Kidney tubule cell (primary cell): ENCODE measurements around the gene GGCT.
"Not testable (repeated sequence)": the region's sequence is repeated elsewhere in the genome, so short reads cannot be mapped to it uniquely, and the experiment has no call there.

Experiments
- DNase-seq: peaks from one replicate; pipeline ENCODE4 v3.0.0-alpha.2; 2018; ENCODE audit warnings: low spot score

GGCT gene, protein sequence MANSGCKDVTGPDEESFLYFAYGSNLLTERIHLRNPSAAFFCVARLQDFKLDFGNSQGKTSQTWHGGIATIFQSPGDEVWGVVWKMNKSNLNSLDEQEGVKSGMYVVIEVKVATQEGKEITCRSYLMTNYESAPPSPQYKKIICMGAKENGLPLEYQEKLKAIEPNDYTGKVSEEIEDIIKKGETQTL

DNA sequence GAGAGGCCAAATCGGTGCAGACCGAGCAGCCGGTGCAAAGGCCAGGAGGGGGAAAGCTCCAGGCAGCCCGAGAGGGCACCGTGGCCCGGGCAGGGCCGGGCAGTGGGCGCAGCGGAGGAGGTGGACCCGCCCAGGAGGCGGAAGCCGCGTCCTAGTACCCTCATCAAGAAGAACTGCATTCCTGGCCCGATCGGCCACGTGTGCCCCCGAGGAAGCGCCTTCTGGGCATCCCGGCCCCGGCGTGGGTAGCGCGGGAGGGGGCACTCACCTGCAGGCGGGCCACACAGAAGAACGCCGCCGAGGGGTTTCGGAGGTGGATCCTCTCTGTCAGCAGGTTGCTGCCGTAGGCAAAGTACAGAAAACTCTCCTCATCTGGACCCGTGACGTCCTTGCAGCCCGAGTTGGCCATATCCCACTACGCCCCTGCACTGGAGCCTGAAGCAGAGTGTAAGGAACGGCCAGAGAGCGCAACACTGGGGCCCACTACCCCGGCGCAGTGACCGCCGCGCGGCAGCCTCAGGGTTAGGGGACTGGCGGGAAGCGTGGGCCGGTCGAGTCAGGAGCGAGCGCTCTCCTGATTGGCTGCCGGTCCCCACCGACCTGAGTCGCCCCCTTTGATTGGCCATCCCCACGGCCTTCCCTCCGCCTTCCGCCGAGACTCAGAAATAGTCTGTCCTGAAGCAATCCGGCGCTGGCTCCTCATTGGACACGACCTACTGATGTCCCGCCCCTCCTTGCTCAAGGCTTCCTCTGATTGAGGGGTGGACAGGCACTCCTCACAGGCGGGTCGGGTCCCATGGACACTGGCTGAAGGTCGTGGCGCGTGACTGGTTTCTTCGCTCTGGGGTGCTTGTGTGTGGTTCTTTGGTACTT lies at the start of gene GGCT:
Gene GGCT, minus strand, starts transcription at position 529 of the 873 bp plus-strand sequence. Its CDS starts 120 bp downstream, at position 409.
- DNase-seq, result peak; percentile 99

DNA sequence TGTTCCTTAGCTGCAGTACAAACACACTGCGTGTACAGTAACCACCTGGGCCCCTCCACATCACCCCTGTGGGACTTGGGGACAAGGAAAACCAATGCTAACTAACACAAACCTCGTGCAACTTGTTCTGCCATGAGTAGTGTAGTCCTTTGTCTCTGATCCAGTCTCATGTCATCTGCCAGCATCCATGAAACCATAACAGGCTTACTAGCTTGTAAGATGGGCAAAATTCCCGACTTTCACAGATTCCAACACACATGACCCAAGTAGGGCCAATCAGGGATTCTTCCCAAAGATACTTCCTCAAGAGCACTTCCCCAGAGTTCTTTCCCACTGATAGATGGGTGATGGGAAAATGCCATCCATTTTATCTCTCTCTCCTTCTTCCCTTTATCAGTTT lies 48.9 kb upstream of the GGCT start:
- DNase-seq, result no peak

DNA sequence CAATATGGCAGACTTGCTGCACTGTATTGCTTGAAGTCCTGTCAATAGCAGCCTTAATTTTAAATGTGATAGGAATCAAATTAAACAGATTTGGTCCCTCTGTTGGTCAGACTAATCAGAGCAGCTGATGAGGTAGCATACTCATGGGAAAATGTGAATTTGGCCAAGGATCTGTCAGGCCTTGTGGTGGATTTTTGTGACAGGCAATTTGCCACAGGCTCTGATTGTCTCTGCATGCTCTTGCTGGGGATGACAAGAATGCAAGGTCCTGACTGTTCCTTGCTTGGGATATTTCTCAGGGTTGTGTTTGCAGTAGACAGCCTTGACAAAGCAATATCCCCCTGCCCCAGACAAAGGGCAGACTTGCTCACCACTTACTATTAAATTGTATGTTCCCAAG lies 48.5 kb upstream of the GGCT start:
- no peak for DNase-seq

DNA sequence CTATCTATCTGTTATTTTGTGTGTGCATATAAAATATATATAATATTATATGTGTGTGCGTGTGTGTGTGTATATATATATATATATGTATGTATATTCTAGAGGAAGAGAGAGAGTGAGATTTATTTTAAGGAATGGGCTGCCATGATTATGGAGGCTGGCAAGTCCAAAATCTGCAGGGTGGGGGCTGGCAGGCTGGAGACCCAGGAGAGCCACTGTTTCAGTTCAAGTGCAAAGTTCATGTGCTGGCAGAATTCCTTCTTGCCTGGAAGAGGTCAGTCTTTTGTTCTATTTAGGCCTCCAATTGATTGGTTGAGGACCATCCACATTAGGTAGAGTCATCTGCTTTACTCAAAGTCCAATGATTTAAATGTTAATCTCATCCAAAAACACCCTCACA lies 47.7 kb upstream of the GGCT start:
- no peak for DNase-seq

DNA sequence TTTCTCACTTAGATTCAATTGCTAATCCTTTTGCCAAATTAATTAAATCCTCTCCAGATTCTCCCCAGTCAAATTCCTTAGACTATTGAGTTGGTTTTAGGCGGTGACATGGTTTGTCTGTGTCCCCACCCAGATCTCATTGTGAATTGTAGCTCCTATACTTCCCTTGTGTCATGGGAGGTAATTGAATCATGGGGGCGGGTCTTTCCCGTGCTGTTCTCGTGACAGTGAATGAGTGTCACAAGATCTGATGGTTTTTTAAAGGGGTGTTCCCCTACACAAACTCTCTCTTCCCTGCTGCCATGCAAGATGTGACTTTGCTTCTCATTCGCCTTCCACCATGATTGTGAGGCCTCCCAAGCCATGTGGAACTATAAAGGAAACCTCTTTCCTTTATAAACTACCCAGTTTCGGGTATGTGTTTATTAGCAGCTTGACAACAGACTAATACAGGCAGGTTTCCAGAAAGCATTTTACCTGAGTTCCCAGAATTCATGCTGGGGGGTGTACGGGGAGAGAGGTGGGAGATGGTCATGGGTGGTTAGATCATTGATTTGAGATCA lies 45.4 kb upstream of the GGCT start:
- peak; percentile 33 for DNase-seq

DNA sequence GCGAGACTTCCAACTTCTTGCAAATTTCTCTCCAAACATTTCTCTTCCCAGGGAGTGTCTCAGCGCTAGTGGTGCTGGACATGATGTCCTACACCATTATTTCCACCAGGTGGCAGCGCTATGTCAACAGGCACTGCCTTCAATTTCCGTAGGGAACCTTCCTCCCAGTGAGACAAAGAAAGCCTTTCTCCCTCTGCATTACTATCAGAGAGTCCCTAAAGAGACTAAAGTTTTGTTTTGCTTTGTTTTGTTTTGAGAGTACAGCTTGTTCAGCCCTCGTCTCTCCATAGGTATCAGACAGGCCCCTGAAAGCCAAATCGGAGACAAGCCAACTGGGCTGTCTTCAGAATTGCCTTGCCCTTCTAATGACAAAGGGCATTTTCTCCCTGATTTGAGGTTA lies 44.2 kb upstream of the GGCT start:
- peak; percentile 77 for DNase-seq

DNA sequence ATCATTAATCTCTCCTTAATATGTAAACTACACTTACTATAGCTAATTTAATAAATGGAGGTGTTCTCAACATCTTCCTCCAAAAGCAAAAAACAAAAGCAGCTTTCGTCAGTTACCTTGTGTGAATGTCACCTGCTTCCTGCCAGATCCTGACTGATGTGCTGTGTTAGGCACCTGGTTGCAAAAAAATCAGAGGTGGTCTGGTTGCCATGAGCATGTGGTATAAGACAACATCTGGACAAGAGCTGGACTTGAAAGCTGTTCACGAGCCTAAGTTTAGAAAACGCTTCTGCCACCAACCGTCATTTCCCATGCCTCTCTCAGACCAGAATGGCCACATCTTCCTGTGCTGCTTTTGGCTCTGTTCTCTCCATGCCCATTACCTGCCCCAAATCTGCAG lies 42.0 kb upstream of the GGCT start:
- no peak for DNase-seq

DNA sequence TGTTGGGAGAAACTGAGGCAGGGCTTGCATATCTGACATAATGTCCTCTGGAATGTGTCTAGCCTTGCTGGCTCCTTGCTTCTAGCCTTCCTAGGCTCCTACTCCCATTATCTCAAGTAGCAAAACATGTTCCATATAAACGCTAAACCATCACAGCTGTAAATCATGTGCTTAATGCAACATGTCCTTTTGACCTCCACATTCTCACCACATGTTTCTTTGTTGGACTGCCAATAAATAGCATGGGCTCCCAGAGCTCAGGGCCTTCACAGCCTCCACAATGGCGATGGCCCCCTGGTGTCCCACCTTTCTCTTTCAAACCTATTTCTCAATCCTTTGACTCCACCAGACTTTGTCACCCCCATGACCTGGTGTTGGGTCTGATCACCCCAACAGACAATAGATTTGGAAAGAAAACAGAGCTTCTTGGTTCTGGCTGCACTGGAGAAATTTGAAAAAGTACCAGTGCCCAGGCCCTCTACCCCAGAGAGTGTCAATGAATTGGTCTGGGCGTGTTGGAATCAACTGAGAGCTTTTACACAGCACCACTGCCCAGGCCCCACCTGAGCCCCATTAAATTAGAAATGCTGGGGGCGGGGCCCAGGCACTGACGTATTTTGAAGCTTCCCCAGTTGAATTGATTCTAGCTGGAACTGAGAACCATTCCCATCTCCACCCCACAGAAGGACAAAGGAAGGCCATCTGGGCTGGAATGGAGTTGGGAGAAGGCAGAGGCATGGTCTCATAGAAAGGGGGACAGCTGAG lies 41.3 kb upstream of the GGCT start:
- DNase-seq, result no peak

DNA sequence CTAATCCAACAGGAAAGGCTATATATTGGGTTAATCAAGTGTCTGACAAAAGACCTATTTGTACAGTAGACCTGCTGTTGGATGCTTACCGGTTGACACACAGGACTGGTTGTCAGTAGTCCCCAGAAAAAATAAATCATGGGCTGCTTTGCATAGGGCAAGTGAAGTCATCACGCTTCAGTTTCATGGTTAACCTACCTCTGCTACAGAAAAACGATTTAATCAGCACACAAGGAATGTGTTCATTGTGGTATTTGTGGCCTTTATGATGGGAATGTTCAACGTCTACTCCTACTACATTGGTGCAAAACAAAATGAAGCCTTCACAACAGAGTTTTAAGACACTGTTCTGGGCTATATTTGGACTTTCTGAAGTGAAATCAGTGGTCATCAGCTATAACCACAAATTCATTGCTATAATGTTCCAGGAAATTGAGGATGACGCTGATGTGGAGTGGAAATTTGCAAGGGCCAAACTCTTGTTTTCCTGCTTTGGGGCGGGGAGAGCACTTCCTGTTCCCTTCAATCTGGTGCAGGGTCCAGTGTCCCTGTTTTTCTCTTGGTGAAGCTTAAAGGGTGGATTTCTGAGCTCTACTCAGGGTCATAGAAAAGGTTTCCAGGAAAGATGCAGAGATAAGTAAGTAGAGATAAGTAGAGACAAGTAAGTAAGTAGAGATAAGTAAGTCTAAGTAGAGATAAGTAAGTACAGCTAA lies 39.3 kb upstream of the GGCT start:
- DNase-seq, result peak; percentile 72

DNA sequence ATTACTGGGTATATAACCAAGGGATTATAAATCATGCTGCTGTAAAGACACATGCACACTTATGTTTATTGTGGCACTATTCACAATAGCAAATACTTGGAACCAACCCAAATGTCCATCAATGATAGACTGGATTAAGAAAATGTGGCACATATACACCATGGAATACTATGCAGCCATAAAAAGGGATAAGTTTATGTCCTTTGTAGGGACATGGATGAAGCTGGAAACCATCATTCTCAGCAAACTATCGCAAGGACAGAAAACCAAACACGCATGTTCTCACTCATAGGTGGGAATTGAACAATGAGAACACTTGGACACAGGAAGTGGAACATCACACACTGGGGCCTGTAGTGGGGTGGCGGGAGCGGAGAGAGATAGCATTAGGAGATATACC lies 38.5 kb upstream of the GGCT start:
- DNase-seq, result not testable (repeated sequence)

DNA sequence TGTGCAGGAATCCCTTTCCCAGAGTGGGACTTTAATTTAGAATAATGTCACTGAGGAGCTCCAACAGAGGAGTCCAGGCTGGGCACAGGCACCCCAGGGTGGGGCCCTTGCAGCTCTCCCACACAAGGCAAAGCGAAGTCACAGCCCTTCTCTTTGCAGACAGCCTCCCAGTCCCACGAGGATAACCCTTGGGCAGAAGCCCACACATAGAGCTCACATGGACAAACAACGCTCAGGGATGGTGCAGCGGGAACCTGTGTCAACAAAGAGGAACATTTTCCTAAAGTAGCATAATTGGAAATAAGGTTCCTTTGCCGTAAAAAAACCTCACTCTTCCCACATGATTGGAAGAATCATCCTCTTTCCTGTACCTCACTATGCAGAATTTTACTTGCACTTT lies 29.3 kb upstream of the GGCT start:
- no peak for DNase-seq

DNA sequence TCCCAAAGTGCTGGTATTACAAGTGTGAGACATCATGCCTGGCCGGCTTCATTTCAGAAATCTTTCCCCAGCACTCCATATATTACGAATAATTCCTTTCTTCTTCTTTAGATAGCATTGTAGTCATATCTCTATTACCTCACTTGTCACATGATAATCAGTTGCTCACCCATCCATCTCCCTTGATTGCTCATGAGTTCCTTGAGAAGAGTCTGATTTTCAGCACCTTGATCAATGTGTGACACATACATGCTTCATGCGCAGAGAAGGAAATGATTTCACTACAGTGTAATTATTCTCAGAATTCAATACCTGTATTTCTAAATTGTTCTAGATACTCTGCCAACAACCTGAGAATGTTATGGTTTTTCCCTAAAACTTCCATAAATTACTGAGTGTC lies 26.7 kb upstream of the GGCT start:
- DNase-seq, result peak; percentile 94

DNA sequence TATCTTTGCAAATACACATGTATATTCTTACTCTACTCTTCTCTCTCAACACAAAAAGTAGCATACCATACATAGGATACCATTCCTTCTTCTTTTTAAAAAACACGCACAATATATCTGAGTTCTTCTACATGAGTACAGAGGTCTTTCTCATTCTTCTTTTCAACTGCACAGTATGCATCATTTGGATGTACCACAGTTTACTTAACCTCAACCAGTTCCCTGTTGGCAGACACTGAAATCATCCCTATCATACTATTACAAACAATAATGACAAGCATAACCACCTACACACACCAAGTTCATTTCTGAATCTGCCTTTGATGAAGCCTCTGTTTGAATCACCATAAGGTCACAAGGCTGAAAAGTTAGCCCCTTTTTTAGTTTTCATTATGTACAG lies 25.7 kb upstream of the GGCT start:
- no peak for DNase-seq

DNA sequence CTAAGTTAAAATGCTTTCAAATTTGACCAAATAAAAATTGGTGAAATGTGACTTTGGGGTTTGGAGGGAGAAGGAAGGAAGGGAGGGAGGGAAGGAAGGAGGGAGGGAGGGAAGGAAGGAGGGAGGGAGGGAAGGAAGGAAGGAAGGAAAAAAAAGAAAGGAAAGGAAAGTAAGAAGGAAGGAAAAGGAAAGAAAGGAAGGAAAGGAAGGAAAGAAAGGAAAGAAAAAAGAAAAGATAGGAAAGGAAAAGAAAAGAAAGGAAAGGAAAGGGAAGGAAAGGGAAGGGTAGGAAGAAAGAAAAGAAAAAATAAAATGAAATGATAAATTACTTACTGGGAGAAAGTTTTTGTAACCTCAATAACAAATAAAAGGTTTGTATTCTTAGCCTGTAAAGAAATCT lies 24.1 kb upstream of the GGCT start:
- no peak for DNase-seq

DNA sequence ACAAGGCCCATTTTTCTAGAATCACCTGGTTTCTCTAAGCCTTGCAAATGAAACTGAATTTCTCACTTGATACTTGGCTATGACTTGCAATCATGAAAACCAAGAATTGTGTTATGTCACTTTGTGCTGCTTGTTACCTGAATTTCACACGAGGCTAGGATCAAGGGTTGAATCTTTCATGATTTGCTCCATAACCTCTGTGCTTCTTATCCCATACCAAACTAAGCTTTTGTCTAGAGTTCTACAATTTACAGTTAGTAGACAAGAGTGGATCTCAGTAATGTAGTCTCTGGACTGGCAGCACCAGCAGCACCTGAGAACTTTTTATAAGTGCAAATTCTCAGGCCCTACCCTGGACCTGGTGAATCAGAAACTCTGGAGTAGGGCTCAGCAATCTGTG lies 22.7 kb upstream of the GGCT start:
- not testable (repeated sequence) for DNase-seq

DNA sequence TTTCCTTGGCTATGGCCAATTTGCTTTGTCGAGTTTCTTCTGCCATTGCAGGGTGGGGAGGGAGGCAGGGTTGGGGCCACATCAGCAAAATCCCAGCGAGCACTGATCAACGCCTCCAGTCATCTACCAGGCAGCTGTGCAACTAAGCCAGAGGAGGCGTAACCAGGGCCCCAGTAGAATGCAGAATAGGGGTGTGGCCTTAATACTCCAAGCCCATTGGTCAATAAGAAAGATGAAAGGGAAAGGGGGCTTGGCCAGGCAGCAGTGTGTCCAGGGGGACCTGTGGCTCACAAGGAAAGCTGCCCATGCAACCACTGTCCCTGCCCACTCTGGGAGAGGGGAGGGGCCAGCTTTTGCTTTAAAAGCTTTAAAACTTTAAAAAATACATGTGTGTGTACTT lies 21.5 kb upstream of the GGCT start:
- DNase-seq, result no peak

DNA sequence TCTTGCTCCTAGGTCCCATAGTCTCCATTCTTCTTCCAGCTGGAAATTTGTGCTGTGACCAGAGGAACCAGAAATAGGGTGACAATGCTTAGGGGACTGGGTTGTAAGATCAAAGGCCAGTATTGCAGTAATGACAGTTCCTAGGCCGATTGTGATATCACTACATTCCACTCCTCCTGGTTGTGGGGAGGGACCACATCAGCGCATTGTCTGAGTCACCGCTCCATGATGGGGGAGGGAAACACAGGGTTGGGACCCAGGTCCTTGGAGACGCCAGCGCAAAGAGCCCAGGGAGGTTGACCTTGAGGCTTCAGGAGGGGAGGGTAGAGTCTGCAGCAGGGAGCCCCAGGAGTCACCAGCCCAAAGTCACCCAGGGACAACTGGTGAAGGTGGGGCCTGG lies 20.8 kb upstream of the GGCT start:
- no peak for DNase-seq

DNA sequence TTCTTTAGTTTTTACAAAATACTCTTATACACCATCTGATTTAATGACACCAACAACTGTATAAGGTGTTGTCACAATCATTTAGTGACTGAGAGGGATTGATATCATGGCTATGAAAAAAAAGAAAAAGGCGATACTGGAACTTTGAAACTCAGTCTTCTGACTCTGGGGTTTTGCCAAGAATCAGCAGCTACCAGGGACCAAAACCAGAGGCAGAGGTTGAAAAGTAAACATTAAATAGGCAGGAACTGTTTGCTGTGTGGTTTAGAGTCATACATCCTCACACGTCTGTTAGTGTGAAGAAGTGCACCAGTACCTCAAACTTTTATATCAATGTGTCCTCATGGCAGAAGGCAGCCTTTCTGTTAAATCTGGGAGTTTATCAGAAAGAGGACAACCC lies 19.9 kb upstream of the GGCT start:
- DNase-seq, result no peak

DNA sequence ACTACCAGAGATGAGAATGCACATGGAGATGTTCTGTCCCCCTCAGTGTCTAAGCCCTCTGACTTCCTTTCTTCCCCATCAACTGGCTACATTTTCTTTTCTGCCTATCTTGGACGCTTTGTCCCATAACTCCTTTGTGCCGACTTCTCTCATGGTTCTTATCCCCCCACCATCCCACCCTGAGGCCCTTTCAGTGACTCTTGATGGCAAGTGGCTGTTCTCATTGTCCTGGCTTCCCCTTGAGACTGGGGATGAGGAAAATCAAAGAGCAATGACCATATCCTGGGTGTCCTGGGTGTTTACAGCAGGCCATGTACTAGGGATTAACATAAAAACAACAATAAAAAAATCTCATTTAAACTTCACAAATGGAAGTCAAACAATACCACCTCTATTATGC lies 18.8 kb upstream of the GGCT start:
- no peak for DNase-seq

DNA sequence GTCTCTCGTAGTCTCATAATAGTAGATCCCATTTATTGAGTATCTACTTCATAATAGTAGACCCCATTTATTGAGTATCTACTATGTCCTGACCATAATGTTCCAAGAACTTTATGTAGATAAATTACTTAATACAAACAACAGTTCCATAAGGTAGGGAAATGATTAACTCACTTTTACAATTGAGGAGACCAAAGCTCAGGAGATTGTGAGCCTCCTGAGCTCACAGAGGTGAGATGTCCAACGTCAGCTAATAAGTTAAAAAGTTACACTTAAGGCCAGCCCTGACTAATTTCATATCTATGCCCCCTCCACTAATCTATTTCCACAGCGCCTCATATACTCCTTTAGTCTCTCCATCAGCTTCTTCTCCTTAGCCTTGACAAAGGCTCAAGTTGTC lies 17.5 kb upstream of the GGCT start:
- no peak for DNase-seq

DNA sequence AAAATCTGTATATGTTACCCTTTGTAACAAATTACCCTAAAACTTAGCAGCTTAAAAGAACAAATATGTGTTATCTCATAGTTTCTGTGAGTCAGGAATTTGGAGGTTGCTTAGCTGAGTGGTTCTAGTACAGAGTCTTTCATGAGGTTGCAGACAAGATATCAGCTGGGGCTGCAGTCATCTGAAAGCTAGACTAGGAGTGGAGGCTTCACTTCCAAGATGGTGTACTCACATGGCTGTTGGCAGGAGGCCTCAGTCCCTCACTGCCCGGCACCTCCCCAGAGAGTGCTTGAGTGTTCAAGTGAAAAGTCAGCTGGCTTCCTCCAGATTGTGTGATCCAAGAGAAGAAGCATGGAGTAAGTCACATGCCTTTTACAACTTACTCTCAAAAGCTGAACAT lies 16.9 kb upstream of the GGCT start:
- DNase-seq, result peak; percentile 69

DNA sequence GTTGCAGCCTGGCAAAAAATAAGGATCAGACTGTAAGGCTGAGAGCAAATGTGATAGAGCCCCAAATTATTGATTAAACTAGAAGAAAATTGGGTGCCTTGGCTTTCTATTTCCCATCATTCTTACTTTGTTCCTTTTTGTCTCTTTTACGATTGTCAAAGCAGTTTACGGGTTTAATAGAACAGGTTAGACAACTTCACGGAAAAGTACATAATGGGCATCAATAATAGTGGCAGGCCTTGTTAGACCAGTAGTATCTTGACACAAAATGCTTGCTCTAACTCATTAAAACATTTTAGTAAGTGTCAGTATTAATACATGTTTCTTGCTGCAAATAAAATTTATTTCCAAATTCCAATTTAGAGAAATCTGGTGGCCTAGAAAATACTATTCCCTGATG lies 14.5 kb upstream of the GGCT start:
- DNase-seq, result no peak
